ENCODE data around the gene ADCY5. TPM values are rescaled to one million over a fixed set of nuclear protein-coding genes. Genes with fewer than 3 reads are reported as not detected.

ADCY5 gene
- total RNA-seq, 1 donor from 2014 or later = under 0.01 TPM

DNA sequence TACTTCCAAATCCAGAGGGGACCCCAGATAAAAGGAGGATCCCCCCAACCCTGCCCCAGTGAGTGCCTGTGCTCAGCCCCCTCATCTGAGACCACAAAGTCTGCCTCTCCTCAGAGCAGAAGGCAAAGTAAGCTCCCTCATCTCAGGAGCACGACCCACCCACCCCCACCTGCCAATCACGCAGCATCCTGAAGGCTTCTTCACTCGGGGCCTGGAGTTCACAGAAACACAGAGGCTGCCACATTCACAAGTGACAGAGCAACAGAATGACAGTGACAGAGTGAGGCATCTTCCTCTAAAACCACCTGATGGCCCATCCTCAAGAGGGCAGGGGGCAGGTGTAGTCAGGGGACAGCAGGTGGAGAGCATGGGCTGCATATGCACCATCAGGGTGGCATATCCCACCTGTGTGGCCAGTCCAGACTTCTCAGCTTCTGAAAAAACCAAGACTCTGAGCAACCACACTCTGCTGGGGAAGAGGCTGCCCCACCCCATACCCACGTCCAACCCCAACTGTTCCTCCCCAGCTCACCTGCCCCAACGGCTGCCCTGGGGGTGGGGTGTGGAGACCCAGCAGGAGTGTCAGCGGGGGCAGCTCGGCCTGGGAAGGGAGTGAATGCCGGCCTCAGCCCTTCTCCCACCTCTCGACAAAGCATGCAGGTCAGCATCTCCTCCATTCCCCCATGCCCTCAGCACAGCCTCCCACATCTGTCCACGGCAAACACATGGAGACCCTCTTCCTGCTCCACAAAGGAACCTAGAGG, 19.3 kb downstream of the ADCY5 start:
- no peak for DNase-seq (ENCODE audit: low read depth in 2 of 2)

DNA sequence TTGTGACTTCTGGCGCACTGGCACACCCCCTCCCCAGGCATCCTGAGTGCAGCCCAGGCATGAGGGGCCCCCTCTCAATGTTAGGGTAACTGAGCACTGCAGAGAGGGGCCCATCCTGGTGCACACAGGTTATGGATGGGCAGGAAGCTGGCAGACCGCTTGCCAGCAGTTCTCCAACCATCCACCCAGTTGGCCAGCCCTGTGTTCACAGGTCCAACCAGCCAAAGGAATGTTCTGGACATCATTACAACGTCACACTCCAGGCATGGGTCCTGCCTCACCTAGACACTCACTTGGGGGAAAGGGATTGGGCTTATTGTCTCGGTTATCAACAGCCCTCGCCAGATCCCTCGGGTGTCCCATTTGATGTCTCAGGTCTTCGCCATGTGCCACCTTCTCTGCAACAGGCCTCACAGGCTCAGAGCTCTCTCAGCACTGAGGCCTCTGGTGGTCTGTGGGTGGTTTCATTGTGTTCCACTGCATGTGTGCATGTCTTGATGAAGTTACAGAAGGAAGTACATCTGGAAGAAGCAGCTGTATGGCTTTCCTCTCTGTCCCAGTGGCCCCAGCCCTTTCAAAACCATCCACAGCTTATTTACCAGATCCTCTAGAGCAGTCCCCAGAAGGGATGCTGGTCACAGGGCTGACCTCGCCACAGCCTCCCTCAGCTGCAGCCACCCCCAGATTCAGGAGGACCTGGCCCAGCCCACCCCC, 23.7 kb downstream of the ADCY5 start:
- DNase-seq (ENCODE audit: low read depth in 2 of 2) = no peak

GRCh38 chr3:123424321-123424998, 24.4 kb downstream of the ADCY5 start:
- no peak for DNase-seq (ENCODE audit: low read depth in 2 of 2)

- DNase-seq (ENCODE audit: low read depth in 2 of 2) = no peak
Observed at GRCh38 chr3:123423806-123424205, 25.1 kb downstream of the ADCY5 start.

- DNase-seq (ENCODE audit: low read depth in 2 of 2) = no peak
Observed at GRCh38 chr3:123423031-123423430, 25.9 kb downstream of the ADCY5 start.

DNA sequence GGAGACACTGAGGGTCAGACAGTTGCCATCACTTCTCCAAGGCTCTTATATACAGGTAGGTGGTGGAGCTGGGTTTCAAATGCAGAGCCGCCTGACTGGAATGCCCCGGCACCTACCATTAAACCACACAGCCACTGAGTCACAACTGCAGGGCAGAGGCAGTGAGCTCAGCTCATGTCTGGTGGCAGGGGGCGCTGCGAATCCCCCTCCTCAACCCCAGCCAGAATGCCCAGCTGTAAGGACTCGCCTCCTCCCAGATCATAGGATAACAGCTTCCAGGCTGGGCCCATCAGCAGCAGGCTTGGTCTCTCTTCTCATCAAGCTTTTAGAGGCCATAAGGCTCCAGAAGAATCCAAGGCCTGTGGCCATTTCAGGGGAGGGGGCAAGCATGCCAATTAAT, 26.4 kb downstream of the ADCY5 start:
- no peak for DNase-seq (ENCODE audit: low read depth in 2 of 2)

DNA sequence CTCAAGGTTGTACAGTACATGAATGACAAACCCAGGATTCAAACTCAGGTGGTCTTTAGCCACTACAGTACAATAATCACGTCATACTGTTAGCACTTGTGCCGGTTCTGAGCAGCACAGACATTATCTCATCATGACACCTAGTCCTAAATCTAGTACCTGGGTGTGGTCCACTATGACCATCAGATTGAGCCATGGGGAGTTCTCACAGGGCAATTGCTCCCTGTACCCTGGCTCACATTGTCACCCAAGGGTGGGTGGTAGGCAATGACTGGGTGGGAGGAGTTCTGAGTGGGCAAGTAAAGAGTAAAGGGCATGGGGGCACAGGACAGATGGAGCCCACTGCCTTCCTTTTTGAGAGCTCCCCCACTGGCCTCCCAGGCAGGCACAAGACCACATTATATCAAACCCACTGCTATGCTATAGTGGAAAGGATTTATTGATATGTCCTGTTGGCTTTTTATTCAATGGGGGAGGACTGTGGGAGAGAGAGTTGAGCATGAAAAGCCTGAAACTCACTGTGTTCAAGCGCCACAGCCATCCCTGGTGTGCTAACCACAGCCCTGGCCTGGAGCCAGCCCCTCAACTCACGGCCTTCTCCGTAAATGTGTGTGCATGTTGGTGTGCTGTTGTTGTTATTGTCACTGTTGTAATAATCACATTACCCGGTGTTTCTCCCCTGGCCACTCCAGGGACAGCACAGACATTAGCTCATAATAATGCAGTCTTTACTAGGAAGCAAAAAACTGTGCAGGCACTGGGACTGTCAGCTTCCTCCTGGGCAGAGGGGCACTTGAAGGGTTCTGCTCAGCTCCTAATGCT, 27.3 kb downstream of the ADCY5 start:
- no peak for DNase-seq (ENCODE audit: low read depth in 2 of 2)

DNA sequence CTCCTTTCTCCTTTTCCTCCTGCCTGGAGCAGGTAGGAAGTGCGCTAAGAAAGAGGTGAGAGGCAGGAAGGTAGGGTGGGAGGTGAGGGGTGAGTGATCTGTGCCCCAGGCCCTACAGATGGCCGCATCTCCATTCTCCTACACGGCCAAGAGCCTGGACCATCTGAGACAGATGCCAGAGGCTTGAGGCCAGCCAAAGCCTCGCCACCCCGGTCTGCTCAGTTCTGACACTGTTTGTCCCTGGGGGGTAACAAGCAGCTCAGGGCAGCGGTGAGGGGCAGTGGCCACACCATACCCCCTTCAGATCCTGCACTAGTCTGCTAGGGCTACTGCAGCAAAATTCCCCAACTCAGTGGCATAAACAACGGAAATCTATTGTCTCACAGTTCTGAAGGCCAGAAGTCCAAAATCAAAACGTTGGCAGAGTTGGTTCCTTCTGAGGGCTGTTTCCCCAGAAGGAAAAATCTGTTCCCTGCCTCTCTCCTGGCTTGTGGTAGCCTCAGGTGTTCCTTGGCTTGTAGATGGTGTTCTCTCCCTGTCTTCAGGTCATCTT, 28.4 kb downstream of the ADCY5 start:
- DNase-seq (ENCODE audit: low read depth in 2 of 2) = no peak

GRCh38 chr3:123419850-123420297, 29.0 kb downstream of the ADCY5 start:
- no peak for DNase-seq (ENCODE audit: low read depth in 2 of 2)

GRCh38 chr3:123419181-123419849, 29.6 kb downstream of the ADCY5 start:
- DNase-seq (ENCODE audit: low read depth in 2 of 2) = no peak

DNA sequence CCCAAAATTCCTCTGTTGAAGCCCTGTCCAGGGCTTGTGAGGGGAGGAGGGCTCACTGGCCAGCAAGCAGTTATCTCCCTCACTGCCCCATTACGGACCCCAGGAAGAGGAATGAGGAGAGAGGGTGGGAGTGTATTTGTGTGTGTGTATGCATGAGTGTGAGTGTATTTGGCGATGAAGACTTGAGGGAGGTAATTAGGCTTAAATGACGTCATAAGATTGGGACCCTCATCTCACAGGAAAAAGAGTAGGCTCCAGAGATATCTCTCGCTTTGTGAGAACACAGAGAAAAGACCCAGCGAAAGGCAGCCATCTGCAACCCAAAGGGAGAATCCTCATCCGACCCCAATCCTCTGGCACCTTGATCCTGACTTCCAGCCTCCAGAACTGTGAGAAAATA, 32.2 kb downstream of the ADCY5 start:
- no peak for DNase-seq (ENCODE audit: low read depth in 2 of 2)

GRCh38 chr3:123416173-123416572, 32.7 kb downstream of the ADCY5 start:
- no peak for DNase-seq (ENCODE audit: low read depth in 2 of 2)

DNA sequence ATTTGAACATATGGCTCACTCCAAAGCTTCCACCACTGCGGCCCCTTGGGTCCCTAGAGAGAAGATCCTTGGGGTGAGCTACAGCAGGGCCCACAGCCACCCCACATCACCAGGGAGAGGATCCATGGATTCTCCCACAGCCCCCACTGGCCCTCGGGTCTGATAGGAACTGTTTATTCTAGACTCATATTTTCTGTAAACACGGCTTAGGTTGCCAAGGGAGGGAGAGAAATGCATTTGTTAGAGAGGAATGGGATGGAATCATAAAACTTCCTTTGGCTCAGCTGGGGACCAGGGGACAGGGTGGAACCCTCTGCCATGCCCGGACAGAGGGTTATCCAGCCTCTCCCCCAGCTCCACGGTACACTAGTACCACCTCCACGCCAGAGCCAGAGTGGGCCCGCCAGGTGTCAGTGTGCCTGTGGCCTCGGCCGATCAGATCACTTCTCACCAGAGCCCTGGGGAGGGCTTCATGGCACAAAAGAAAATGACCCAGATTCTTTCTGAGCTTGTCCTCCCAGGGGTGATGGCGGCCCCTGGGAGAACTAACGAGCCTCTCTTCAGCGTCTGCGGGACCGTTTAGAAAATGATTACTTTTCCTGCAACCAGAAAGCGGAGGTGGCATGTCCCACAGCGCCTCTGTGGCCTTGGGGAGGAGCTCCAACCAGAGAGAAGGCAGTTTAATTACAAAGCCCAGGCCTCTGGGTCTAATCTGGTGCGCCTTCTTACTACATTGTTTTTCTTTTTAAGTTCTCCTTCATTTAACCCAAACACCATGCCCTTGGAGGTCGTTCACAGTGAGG, 33.7 kb downstream of the ADCY5 start:
- DNase-seq (ENCODE audit: low read depth in 2 of 2) = no peak

DNA sequence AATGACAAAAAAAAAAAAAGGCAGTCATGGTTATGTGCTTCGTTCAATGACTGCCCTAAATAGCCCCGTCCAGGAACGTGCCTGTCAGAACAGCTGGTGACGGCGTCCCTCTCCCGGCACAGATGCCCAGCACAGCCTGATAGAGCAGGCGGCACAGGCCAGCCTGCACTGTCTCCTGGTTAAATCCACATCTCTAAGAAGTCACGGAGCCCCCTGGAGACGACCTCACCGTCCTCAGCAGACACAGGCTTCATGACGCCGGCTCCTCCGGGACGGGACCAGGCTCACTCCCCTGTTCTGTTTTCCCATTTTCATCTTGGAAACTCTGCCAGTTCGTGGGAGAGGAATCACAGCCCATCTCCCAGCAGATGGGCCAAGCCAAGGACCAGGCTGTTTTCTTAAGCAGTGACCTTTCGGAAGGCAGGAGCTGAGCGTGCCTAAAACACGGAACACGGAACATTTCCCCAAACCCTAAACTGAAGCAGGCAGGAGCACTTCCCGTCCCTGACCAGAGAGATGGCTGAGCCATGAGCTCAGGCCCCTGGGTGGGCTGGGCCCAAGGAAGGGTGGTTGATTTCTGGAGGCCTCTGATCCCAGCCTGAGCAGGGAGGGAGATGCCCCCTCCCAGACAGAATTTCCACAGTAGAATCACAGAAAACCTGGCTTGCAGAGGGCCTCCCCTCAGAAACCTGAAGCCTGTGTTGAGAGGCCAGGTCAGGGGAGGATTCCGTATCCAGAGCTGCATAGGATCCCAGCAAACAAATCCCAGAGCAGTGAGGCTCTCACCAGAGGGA, 35.9 kb downstream of the ADCY5 start:
- DNase-seq (ENCODE audit: low read depth in 2 of 2) = no peak

GRCh38 chr3:123412076-123412475, 36.8 kb downstream of the ADCY5 start:
- no peak for DNase-seq (ENCODE audit: low read depth in 2 of 2)

- no peak for DNase-seq (ENCODE audit: low read depth in 2 of 2)
Observed at GRCh38 chr3:123411340-123412040, 37.4 kb downstream of the ADCY5 start.

DNA sequence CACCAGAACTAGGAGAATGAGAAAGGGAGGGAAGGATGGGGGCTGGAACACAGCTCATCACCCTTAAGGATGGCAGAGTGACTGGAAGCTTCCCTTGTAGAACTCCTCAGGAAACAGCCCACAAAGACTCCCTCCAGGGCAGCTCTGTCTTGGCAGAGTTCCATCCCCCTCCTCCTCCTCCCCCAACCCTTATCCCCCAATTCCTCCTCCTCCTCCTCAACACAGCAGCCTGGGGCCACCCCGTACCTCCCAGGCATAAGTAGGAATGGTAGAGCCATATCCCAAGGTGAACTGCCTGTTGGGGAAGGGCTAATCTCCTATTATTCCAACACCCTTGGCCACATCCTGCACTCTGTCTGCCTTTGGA, 38.8 kb downstream of the ADCY5 start:
- no peak for DNase-seq (ENCODE audit: low read depth in 2 of 2)

DNA sequence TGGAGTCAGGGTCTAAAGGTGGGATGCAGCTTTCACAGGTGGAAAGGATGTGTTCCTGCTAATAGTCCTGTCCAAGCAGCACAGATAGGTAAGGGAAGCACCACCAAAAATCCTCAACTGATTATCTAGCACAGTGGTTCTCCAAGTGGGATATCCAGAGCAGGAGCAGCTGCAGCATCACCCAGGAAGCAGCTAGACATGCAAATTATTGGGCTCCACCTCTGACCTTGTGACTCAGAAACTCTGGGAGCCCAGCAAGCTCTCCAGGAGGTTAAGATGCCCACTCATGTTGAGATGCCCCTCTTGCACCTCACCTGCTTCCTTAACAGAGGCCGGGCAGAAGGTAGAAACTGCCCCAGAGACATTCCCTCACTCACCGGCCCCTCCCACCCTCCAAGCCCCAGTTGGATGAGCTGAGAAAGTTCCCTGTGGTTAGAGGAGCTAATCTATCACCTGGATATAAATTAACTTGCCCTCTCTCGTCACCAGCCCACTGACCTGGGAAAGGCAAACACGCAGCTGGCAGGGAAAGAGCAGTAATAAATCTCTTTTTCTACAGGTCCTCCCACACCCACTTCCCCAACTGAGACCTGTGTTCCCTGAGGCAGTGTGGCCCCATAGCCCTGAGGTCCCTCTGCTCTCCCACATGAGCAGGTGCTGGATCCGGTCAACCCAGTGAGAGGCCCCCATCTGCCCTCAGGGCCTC, 39.3 kb downstream of the ADCY5 start:
- DNase-seq (ENCODE audit: low read depth in 2 of 2) = no peak

All from dermis microvascular lymphatic vessel endothelial cell (primary cell).